Stimulated activated CD4-positive, alpha-beta T cell treated with anti-CD3 and anti-CD28 coated beads, TNF-alpha, amount 100 ng/mL, for 48 hours (primary cell): ENCODE data around the gene ZNF92.
"Not testable (repeated sequence)": the region's sequence is repeated elsewhere in the genome, so short reads cannot be mapped to it uniquely, and the experiment has no call there.

Experiments used
- DNase-seq, 3 donors: peaks; one replicate each; pipeline ENCODE4 v3.0.0-alpha.2; 2020; ENCODE audit warnings: low read depth in 3 of 3

Gene ZNF92

GRCh38 chr7:65429642-65430343, 56.1 kb downstream of the ZNF92 start:
- DNase-seq = no peak

GRCh38 chr7:65430344-65431186, 56.9 kb downstream of the ZNF92 start:
- no peak for DNase-seq

GRCh38 chr7:65434307-65434706, 60.7 kb downstream of the ZNF92 start:
- no peak for DNase-seq

- DNase-seq = no peak
These were observed 62.5 kb downstream of the ZNF92 start for GRCh38 chr7:65436163-65436562.

- DNase-seq = no peak
These were observed 64.9 kb downstream of the ZNF92 start for GRCh38 chr7:65438598-65438997.

GRCh38 chr7:65441010-65441409, 67.4 kb downstream of the ZNF92 start:
- DNase-seq = no peak

GRCh38 chr7:65444205-65444842, 70.7 kb downstream of the ZNF92 start:
- no peak for DNase-seq

- no peak for DNase-seq
These were observed 71.5 kb downstream of the ZNF92 start for GRCh38 chr7:65444899-65445823.

GRCh38 chr7:65447041-65447440, 73.4 kb downstream of the ZNF92 start:
- DNase-seq = not testable (repeated sequence)

GRCh38 chr7:65448816-65449504, 75.3 kb downstream of the ZNF92 start:
- DNase-seq = no peak

- DNase-seq = no peak
These were observed 75.8 kb downstream of the ZNF92 start for GRCh38 chr7:65449505-65449852.
